Heart left ventricle (tissue), 13 donors: ENCODE results near the gene DYNLRB2.

ENCODE experiments used
- CTCF ChIP-seq, 12 donors: fragments of 200-600 bp; sonication (generic) in 4 of 12; IDR thresholded peaks; one replicate each; pipeline versions ENCODE4 v1.5.0 to v1.8.0; 2018 to 2022; ENCODE audit warnings: antibody characterized with exemption in 12 of 12, mild to moderate bottlenecking in 5 of 12
- POLR2A ChIP-seq, 2 donors: fragments of 450-650 bp; IDR thresholded peaks; one replicate each; pipeline ENCODE4 v1.6.1; 2017; ENCODE audit warnings: antibody characterized with exemption in 2 of 2, mild to moderate bottlenecking in 2 of 2, moderate library complexity in 2 of 2
- donor health status: ischemic (EF 13 %, LVEDD 7.1; RV severe dilation, severe dysfunction).
- donor health status: DM: no; HTN: yes; CAD: no.
- donor health status: DM: no; HTN: no; CAD: no.
- donor health status: ischemic (EF 25% LVEDD 6.9; RV normal size, moderate dysfunction).
- donor health status: ischemic (EF 25% LVEDD 5.7; RV mildly dilated, moderate dysfunction).
- donor health status: ischemic (EF 35%, LVEDD 5.7; RV mildly dilated, moderate dysfunction).
- donor health status: nonischemic (EF 11% LVEDD 7.7; RV severe dilation, severe dysfunction).
- donor health status: DM: yes; HTN: yes; CAD: no.
- donor health status: PGD.
- donor health status: ischemic (EF 29% LVEDD 5.4; RV normal size, mild dysfunction).
- donor health status: nonischemic (EF 23%, LVEDD 6.1; RV moderate dilation, normal function).

GRCh38 chr16:80573700-80574120 is 32.9 kb downstream of the DYNLRB2 start:
- no peak for TF ChIP-seq CTCF (IDR thresholded peaks at IDR 0.05)
- TF ChIP-seq POLR2A (IDR thresholded peaks at IDR 0.05), result no peak
